Stimulated activated CD8-positive, alpha-beta memory T cell treated with anti-CD3 and anti-CD28 coated beads, Interleukin-4, amount 100 ng/mL, for 1 hour (primary cell): ENCODE results near the gene PTEN.

ENCODE experiments used
- DNase-seq, 2 donors: peaks; one replicate each; pipeline ENCODE4 v3.0.0-alpha.2; 2020; ENCODE audit warnings: low read depth in 2 of 2, low spot score in 1 of 2

Gene PTEN

DNA sequence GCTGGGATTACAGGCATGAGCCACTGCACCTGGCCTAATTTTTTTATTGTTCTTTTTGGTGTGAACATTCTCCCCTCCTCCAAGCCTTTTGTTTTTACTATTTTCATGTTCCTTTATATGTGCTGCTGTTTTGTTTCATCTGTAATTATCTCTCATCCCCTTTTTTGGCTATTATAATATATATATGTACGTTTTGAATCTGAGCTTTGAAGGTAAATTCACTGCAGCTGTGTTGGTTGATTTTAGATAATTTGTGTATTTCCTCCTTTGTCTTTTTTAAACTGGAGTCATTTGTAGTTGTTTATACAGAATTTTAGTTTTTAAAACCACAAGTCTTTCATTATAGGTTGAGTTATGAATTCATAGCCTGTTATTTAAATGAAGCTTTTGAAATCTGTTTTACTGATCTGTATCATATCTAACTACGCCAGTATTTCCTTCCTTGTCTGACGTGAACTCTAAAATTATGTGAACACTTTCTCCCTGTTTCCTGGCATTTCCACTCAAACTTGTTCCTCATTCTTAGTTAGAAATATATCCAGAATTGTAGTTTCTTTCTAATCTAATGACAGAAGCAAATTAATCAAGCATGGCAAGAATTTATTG lies 54.9 kb downstream of the PTEN start:
- no peak for DNase-seq

DNA sequence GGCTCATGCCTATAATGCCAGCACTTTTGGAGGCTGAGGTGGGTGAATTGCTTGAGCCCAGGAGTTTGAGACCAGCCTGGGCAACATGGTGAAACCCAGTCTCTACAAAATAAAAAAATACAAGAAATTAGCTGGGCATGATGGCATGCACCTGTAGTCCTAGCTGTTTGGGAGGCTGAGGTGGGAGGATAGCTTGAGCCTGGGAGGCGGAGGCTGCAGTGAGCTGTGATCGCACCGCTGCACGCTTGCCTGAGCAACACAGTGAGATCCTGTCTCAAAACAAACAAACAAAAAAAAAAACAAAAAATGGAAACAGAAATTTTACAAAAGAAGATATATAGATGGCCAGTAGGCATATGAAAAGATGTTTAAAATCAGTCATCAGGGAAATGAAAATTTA lies 57.1 kb downstream of the PTEN start:
- no peak for DNase-seq

- no peak for DNase-seq
Observed at GRCh38 chr10:87921931-87922688, 58.7 kb downstream of the PTEN start.

DNA sequence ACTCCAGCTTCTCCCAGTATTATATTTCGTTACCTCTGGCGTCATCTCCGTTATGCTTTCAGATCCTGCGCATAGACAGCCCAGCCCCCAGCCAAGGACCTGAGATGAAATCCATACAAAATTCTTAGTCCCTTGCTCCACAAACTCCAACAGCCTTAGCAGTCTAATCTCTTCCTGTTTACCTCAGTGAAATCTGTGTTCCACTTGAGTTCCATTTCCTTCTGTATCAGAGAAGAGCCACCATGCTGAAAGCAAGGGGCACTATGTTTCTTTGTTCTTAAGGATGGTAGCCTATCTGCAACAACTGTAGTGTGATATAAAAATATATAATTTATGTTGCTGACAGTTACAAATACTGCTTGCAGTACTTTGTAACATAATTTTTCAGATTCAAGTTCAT lies 59.8 kb downstream of the PTEN start:
- no peak for DNase-seq

- DNase-seq = no peak
Observed at GRCh38 chr10:87925570-87925969, 62.1 kb downstream of the PTEN start.

DNA sequence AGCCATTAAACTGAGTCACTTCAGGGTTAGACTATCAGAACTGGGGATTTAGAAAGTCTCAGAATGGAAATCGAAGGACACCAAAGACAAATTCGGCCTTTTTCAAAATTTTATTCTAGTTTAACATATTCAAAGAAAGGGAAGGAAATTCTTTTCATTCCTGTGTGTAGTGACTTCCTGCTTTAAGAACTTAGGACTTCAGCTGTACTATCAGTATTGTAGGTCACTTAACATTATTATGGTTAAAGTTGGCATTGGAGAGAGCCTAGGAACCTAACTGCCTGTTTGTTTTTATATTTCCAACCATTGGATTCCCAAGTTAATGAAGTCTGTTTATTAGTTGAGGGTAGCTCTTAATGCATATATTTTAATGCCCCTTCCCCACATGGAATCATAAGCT lies 63.7 kb downstream of the PTEN start:
- DNase-seq = no peak

DNA sequence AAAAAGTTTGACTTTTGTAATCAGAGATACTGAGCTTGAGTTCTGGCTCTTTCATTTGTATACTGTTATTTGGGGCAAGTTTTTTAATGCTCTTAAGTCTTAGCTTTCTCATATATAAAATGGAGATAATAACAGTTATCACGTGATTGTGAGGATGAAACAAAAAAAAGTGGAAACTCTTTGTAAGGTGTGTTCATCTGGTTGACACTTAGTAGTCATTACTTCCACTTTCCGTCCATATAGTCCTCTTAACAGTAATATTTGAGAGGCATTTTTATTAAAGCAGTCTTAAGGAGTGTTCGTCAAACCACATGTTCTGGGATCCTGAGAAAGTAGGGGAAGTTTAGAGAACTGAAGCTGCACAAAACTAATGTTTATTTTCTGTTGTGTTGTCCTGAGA lies 65.6 kb downstream of the PTEN start:
- DNase-seq = no peak

DNA sequence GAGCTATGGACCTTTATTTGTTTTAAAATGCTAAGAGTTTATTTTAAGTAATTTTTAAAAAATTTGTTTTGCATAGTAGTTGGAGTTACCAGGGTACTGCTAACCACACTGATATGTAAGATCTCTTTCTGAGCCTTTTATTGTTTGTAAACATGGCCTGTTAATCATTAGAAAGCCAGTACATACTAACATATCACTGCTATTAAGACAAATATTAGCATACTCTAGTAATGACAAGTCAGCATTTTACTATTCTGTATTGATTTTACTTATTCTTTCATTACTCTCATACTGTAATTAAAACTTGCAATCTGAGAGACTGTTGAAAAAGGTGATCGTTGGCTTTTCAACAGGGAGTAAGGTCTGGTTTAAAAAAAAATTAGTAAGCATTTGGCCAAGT lies 66.7 kb downstream of the PTEN start:
- no peak for DNase-seq

DNA sequence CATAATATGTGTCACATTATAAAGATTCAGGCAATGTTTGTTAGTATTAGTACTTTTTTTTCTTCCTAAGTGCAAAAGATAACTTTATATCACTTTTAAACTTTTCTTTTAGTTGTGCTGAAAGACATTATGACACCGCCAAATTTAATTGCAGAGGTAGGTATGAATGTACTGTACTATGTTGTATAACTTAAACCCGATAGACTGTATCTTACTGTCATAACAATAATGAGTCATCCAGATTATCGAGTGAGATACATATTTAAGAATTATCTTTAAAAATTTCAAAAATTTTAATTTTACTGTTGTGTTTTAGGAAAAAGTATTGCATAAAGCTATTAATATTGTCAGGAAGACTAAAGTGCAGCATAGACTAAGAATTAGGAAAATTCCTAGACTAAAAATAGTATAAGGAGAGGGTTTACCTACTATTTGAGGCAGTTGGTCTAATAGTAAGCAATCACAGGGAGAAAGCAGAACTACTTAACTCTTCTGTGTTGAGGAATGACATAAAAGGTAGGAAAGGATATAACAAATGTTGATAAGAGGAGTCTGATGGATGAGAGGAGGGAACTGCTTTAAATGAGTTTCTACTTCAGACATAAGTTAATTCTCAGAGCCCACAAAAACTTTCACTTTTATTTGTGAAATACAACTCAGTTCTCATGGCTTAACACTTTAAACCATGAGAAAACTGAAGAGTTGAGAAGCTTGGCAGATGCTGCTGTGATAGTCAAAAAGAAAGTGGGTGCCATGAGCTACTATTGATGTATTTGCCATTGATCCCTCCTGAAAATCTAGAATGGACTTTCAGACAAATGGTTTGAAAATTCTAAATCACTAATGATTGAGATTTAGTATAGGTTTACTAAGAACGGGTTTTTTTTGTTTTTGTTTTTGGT lies 67.8 kb downstream of the PTEN start:
- no peak for DNase-seq

DNA sequence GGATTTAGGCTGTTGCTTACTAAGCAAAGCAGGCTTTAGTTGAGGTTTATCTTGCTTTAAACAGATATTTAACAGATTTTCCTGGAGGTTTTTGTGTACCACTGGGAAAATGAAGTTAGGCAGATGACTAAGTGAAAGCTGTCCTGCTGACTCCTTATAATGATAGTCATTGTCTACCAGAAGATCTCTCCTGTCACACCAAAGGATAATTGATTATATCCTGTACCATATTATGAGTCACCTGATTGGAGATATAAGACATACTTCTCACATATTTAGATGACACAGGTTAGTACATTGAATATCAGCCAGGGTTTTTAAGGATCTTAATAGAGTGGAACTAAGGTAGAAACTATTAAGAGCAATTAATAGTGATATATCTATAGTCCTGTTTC lies 68.4 kb downstream of the PTEN start:
- no peak for DNase-seq

GRCh38 chr10:87935290-87936141 lies 72.1 kb downstream of the PTEN start:
- DNase-seq = no peak

GRCh38 chr10:87940210-87940609 lies 76.8 kb downstream of the PTEN start:
- DNase-seq = no peak

DNA sequence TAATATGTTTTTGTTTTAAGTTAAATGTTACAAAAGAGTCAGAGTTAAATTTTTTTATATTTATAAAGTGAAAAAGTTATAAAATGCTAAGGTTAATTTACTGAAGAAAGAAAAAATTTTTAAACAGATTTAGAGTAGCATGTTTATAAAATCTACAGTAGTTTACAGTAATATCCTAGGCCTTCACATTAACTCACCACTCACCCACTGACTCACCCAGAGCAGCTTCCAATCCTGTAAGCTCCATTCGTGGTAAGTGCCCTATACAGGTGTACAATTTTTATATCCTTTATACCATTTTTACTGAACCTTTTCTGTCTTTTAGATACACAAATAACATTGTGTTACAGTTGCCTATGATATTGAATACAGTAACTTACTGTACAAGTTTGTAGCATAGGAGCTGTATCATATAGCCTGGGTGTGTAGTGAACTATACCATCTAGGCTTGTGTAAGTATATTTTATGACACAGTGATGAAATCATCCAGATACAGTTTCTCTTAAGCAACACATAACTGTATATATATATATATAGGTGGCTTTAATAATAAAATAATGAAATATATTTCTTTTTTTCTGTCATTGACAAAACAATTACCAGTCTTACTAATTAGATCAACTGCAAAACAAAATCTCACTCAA lies 79.6 kb downstream of the PTEN start:
- DNase-seq = no peak

DNA sequence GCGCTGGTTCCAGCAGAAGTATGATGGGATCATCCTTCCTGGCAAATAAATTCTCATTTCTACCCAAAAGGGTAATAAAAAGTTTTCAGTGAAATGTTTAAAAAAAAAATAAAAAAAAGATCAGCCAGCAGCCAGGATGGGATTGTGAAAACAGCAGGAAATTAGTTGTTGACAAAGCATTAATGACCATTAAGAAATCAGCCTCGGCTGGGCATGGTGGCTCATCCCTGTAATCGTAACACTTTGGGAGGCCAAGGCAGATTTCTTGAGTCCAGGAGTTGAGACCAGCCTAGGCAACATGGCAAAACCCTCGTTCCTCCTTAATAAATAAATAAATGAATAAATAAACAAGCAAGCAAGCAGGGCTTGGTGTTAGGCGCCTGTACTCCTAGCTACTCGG lies 82.6 kb downstream of the PTEN start:
- DNase-seq = no peak

DNA sequence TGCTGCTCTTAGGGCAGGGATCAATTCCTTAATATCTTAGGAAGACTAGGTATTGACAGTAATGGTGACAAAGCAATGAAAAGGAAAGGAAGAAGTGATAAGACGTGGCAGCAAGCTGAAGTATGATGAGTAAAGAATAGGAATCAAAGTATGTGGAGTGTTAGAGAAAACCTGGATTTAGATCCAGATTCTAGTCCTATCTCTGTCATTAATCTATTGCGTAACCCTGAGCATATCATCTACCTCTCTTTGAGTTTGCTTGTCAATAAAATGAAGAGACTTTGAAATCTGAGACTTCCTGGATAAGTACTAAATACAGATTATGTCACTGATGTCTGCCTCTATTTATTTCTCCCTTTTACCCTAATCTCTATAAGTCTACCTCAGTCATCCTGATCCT lies 89.2 kb downstream of the PTEN start:
- no peak for DNase-seq

GRCh38 chr10:87956055-87956454 lies 92.6 kb downstream of the PTEN start:
- DNase-seq = no peak

DNA sequence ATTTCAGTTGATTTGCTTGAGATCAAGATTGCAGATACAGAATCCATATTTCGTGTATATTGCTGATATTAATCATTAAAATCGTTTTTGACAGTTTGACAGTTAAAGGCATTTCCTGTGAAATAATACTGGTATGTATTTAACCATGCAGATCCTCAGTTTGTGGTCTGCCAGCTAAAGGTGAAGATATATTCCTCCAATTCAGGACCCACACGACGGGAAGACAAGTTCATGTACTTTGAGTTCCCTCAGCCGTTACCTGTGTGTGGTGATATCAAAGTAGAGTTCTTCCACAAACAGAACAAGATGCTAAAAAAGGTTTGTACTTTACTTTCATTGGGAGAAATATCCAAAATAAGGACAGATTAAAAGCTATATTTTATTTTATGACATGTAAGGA lies 94.3 kb downstream of the PTEN start:
- DNase-seq = no peak

DNA sequence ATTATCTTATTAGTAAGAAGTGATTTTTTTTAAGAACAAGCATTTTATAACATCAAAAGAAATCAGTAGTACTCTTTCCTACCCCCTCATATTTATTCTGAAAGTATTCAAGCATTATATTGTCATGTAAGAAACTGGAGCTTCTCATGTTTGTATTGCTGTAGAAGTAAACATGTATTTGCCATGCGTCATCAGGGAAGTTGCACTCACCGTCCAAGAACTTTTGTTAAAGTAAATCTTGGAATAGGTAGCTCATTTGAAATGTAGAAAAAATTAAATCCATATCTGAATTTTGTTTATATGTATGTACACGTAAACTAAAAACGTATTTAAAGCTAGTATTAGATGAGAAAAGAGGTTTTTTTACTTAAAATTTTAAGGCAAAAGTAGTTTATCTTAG lies 96.8 kb downstream of the PTEN start:
- no peak for DNase-seq

DNA sequence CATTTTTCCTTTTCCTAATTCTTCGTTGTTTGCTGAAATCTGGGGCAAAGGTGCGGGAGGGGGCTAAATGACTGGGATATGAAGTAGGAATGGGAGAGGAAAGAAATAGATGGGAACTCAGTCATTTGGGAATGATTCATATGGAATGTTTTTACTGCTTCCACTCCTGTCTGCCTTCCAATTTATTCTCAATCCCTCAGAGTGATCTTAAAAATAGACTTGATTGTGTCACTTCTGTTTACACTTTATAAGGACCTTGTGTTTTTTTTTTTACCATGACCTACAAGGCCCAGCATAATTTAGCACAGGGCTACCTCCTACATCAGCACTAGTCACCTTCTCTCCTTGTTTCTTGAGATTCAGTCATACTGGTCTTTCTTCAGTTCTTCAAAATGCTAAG lies 97.9 kb downstream of the PTEN start:
- no peak for DNase-seq

- DNase-seq = no peak
Observed at GRCh38 chr10:87966459-87966858, 103.0 kb downstream of the PTEN start.

- DNase-seq = no peak
Observed at GRCh38 chr10:87973635-87974034, 110.2 kb downstream of the PTEN start.
